ENCODE results near the gene ROR2. TPM values are rescaled to one million over a fixed set of nuclear protein-coding genes. Genes with fewer than 3 reads are reported as not detected.
A peak's percentile ranks its signal among the peaks of the same experiment; 100 is the strongest.

ROR2 gene
- total and polyA plus RNA-seq, 3 experiments from 2014 or later: 2.0 TPM; not detected in 2

- H3K27ac ChIP-seq (ENCODE audit: low read depth, low read length): no peak overlapping the region
- Mint-ChIP-seq H3K36me3 (peaks cover 0 to 13% (median 0%) of the 10 kb centered on the region in 3 donors), H3K27me3 (peaks cover 13 to 49% of the 10 kb centered on the region in 2 donors), H3K4me3 (peak overlapping the region in 4 of 7 donors; percentile 30 to 68 (median 62)), H3K27ac (peak overlapping the region in 1 of 8 donors; percentile 81), H3K4me1 (peaks cover 5 to 6% (median 6%) of the 10 kb centered on the region in 3 donors), H3K9me3 (peaks cover 0 to 13% (median 10%) of the 10 kb centered on the region in 5 donors)
- H3K27me3 ChIP-seq (ENCODE audit: insufficient read depth, low read length, poor library complexity, severe bottlenecking): peaks cover 4% of the 10 kb centered on the region
- ChIA-PET POLR2A (interaction anchor here (0.7 kb wide), 1 partner anchor 614 kb away, joined by 6 read pairs; no protein-coding TSS in a partner anchor), CTCF (no interaction called here)
- peak in 1 of 5 donors; percentile 17 for DNase-seq
- no peaks in the 10 kb centered on the region for H3K9me3 ChIP-seq (ENCODE audit: low read length)
- no peak overlapping the region for H3K4me3 ChIP-seq (ENCODE audit: low read length)
- no peaks in the 10 kb centered on the region for H3K36me3 ChIP-seq (ENCODE audit: insufficient read depth, low read length)
- H3K4me1 ChIP-seq (ENCODE audit: insufficient read depth, low read length): no peaks in the 10 kb centered on the region
These were observed 235.8 kb downstream of the ROR2 start for GRCh38 chr9:91714020-91714806.

- H3K4me3 ChIP-seq (ENCODE audit: low read length): no peak overlapping the region
- Mint-ChIP-seq H3K4me1 (peaks cover 5 to 6% (median 6%) of the 10 kb centered on the region in 3 donors), H3K9me3 (peaks cover 0 to 13% (median 10%) of the 10 kb centered on the region in 5 donors), H3K4me3 (peak overlapping the region in 1 of 7 donors; percentile 26), H3K36me3 (peaks cover 0 to 13% (median 0%) of the 10 kb centered on the region in 3 donors), H3K27ac (peak overlapping the region in 2 of 8 donors; percentile 35 to 75), H3K27me3 (peaks cover 13 to 39% of the 10 kb centered on the region in 2 donors)
- no peaks in the 10 kb centered on the region for H3K4me1 ChIP-seq (ENCODE audit: insufficient read depth, low read length)
- H3K9me3 ChIP-seq (ENCODE audit: low read length): no peaks in the 10 kb centered on the region
- CTCF ChIA-PET: no interaction called here
- no peaks in the 10 kb centered on the region for H3K36me3 ChIP-seq (ENCODE audit: insufficient read depth, low read length)
- no peak overlapping the region for H3K27ac ChIP-seq (ENCODE audit: low read depth, low read length)
- peaks cover 4% of the 10 kb centered on the region for H3K27me3 ChIP-seq (ENCODE audit: insufficient read depth, low read length, poor library complexity, severe bottlenecking)
- POLR2A ChIA-PET: no interaction called here
- no peak for DNase-seq
These were observed 237.2 kb downstream of the ROR2 start for GRCh38 chr9:91712811-91713210.

DNA sequence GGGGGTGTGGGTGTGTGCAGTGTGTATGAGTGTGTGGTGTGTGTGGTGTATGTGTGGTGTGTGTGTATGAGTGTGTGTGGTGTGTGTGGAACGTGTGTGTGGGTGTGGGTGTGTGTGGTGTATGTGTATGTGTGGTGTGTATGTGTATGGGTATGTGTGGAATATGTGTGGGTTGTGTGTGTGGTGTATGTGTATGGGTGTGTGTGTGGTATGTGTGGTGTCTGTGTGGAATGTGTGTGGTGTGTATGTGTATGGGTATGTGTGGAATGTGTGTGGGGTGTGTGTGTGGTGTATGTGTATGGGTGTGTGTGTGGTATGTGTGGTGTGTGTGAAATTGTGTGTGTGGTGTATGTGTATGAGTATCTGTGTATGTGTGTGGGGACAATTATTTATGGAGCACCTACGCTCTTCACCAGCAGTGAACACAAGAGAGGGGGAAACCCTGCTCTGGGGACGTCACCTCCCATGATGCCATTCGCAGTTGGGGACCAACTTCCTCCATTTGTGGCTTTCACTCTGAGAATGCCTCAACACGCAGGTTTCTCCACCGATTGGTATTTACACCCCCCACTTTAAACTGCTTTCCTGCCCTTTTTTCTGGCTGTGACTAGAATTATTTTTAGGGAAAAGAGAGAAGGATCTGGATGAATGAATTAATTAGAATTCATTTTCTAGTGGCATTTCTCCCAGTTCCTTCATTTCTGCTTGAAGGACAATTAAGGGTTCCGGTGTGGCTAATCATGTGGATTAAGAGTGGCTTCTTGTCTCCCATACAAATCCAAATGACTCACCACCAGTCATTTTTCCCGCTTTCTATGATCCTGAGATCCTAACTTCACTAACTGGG lies 238.1 kb downstream of the ROR2 start:
- Mint-ChIP-seq H3K9me3 (peaks cover 0 to 11% (median 8%) of the 10 kb centered on the region in 5 donors), H3K27ac (no peak overlapping the region), H3K4me3 (no peak overlapping the region), H3K4me1 (peaks cover 5 to 6% (median 6%) of the 10 kb centered on the region in 3 donors), H3K27me3 (peaks cover 5 to 30% of the 10 kb centered on the region in 2 donors), H3K36me3 (peaks cover 0 to 10% (median 0%) of the 10 kb centered on the region in 3 donors)
- Histone ChIP-seq H3K27me3 (ENCODE audit: insufficient read depth, low read length, poor library complexity, severe bottlenecking) (peaks cover 4% of the 10 kb centered on the region), H3K27ac (ENCODE audit: low read depth, low read length) (no peak overlapping the region), H3K9me3 (ENCODE audit: low read length) (no peaks in the 10 kb centered on the region), H3K4me3 (ENCODE audit: low read length) (no peak overlapping the region), H3K36me3 (ENCODE audit: insufficient read depth, low read length) (no peaks in the 10 kb centered on the region), H3K4me1 (ENCODE audit: insufficient read depth, low read length) (no peaks in the 10 kb centered on the region)
- DNase-seq: peak; percentile 32 to 71 (median 48)
- ChIA-PET POLR2A (no interaction called here), CTCF (no interaction called here)

- peaks cover 6% of the 10 kb centered on the region for H3K9me3 ChIP-seq (ENCODE audit: low read length)
- Mint-ChIP-seq H3K4me3 (no peak overlapping the region), H3K27ac (no peak overlapping the region), H3K27me3 (peaks cover 5 to 20% of the 10 kb centered on the region in 2 donors), H3K4me1 (peaks cover 5 to 6% (median 6%) of the 10 kb centered on the region in 3 donors), H3K36me3 (peaks cover 0 to 6% (median 0%) of the 10 kb centered on the region in 3 donors), H3K9me3 (peaks cover 6 to 16% (median 13%) of the 10 kb centered on the region in 5 donors)
- no peaks in the 10 kb centered on the region for H3K4me1 ChIP-seq (ENCODE audit: insufficient read depth, low read length)
- H3K4me3 ChIP-seq (ENCODE audit: low read length): no peak overlapping the region
- no peak overlapping the region for H3K27ac ChIP-seq (ENCODE audit: low read depth, low read length)
- H3K36me3 ChIP-seq (ENCODE audit: insufficient read depth, low read length): no peaks in the 10 kb centered on the region
- DNase-seq: no peak
- ChIA-PET CTCF (no interaction called here), POLR2A (no interaction called here)
- peaks cover 4% of the 10 kb centered on the region for H3K27me3 ChIP-seq (ENCODE audit: insufficient read depth, low read length, poor library complexity, severe bottlenecking)
These were observed 239.9 kb downstream of the ROR2 start for GRCh38 chr9:91710158-91710557.

GRCh38 chr9:91705386-91705785 lies 244.6 kb downstream of the ROR2 start:
- no peaks in the 10 kb centered on the region for H3K4me1 Mint-ChIP-seq
- no peaks in the 10 kb centered on the region for H3K36me3 ChIP-seq (ENCODE audit: insufficient read depth, low read length)
- H3K4me3 ChIP-seq (ENCODE audit: low read length): no peak overlapping the region
- H3K4me3 Mint-ChIP-seq: no peak overlapping the region
- H3K9me3 ChIP-seq (ENCODE audit: low read length): peaks cover 6% of the 10 kb centered on the region
- peaks cover 19 to 24% (median 21%) of the 10 kb centered on the region in 5 donors for H3K9me3 Mint-ChIP-seq
- H3K36me3 Mint-ChIP-seq: peaks cover 0 to 6% (median 0%) of the 10 kb centered on the region in 3 donors
- H3K27ac ChIP-seq (ENCODE audit: low read depth, low read length): no peak overlapping the region
- H3K27me3 Mint-ChIP-seq: peaks cover 2 to 18% of the 10 kb centered on the region in 2 donors
- ChIA-PET POLR2A (no interaction called here), CTCF (no interaction called here)
- no peak overlapping the region for H3K27ac Mint-ChIP-seq
- no peak for DNase-seq
- no peaks in the 10 kb centered on the region for H3K27me3 ChIP-seq (ENCODE audit: insufficient read depth, low read length, poor library complexity, severe bottlenecking)
- no peaks in the 10 kb centered on the region for H3K4me1 ChIP-seq (ENCODE audit: insufficient read depth, low read length)

DNA sequence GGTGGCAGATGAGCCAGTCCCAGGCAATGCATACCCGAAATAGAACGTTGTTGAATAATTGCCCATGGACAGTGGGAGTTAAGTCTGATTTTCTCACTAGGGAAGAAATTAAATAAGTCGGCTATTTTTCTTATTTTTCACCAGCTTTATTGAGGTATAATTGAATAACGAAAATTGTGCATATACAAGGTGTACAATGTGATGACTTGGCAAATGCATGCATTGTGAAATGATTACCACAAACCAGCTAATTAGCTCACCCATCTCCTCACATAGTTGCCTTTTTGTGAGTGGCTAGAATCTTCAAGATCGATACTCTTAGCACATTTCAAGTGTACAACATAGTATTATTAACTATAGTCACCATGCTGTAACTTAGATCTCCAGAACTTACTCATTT lies 249.6 kb downstream of the ROR2 start:
- H3K36me3 Mint-ChIP-seq: peaks cover 0 to 4% (median 0%) of the 10 kb centered on the region in 3 donors
- no peak overlapping the region for H3K4me3 Mint-ChIP-seq
- no peak for DNase-seq
- H3K4me1 Mint-ChIP-seq: peaks cover 5 to 8% (median 5%) of the 10 kb centered on the region in 3 donors
- ChIA-PET CTCF (no interaction called here), POLR2A (no interaction called here)
- H3K27ac Mint-ChIP-seq: no peak overlapping the region
- H3K27ac ChIP-seq (ENCODE audit: low read depth, low read length): no peak overlapping the region
- no peaks in the 10 kb centered on the region for H3K4me1 ChIP-seq (ENCODE audit: insufficient read depth, low read length)
- no peaks in the 10 kb centered on the region for H3K27me3 ChIP-seq (ENCODE audit: insufficient read depth, low read length, poor library complexity, severe bottlenecking)
- H3K27me3 Mint-ChIP-seq: peaks cover 2 to 16% of the 10 kb centered on the region in 2 donors
- H3K36me3 ChIP-seq (ENCODE audit: insufficient read depth, low read length): no peaks in the 10 kb centered on the region
- H3K9me3 ChIP-seq (ENCODE audit: low read length): peaks cover 2% of the 10 kb centered on the region
- H3K9me3 Mint-ChIP-seq: peaks cover 8 to 17% (median 14%) of the 10 kb centered on the region in 5 donors
- no peak overlapping the region for H3K4me3 ChIP-seq (ENCODE audit: low read length)

- Mint-ChIP-seq H3K27me3 (peaks cover 0 to 6% of the 10 kb centered on the region in 2 donors), H3K36me3 (no peaks in the 10 kb centered on the region), H3K27ac (no peak overlapping the region), H3K9me3 (peaks cover 0 to 9% (median 3%) of the 10 kb centered on the region in 5 donors), H3K4me1 (peaks cover 5 to 23% (median 20%) of the 10 kb centered on the region in 3 donors), H3K4me3 (no peak overlapping the region)
- H3K9me3 ChIP-seq (ENCODE audit: low read length): no peaks in the 10 kb centered on the region
- no peaks in the 10 kb centered on the region for H3K27me3 ChIP-seq (ENCODE audit: insufficient read depth, low read length, poor library complexity, severe bottlenecking)
- ChIA-PET CTCF (no interaction called here), POLR2A (no interaction called here)
- DNase-seq: no peak
- H3K36me3 ChIP-seq (ENCODE audit: insufficient read depth, low read length): no peaks in the 10 kb centered on the region
- no peaks in the 10 kb centered on the region for H3K4me1 ChIP-seq (ENCODE audit: insufficient read depth, low read length)
- H3K27ac ChIP-seq (ENCODE audit: low read depth, low read length): no peak overlapping the region
- H3K4me3 ChIP-seq (ENCODE audit: low read length): no peak overlapping the region
These were observed 251.8 kb downstream of the ROR2 start for GRCh38 chr9:91698266-91698665.

GRCh38 chr9:91697201-91697600 lies 252.8 kb downstream of the ROR2 start:
- Mint-ChIP-seq H3K4me1 (peaks cover 5 to 26% (median 25%) of the 10 kb centered on the region in 3 donors), H3K36me3 (no peaks in the 10 kb centered on the region), H3K27me3 (peaks cover 0 to 2% of the 10 kb centered on the region in 2 donors), H3K27ac (no peak overlapping the region), H3K9me3 (no peaks in the 10 kb centered on the region), H3K4me3 (no peak overlapping the region)
- H3K27me3 ChIP-seq (ENCODE audit: insufficient read depth, low read length, poor library complexity, severe bottlenecking): no peaks in the 10 kb centered on the region
- no peaks in the 10 kb centered on the region for H3K36me3 ChIP-seq (ENCODE audit: insufficient read depth, low read length)
- CTCF ChIA-PET: interaction anchor here (1.2 kb wide), 1 partner anchor 30 kb away, joined by 3 read pairs; no protein-coding TSS in a partner anchor
- no peaks in the 10 kb centered on the region for H3K4me1 ChIP-seq (ENCODE audit: insufficient read depth, low read length)
- DNase-seq: no peak
- H3K27ac ChIP-seq (ENCODE audit: low read depth, low read length): no peak overlapping the region
- H3K4me3 ChIP-seq (ENCODE audit: low read length): no peak overlapping the region
- H3K9me3 ChIP-seq (ENCODE audit: low read length): no peaks in the 10 kb centered on the region
- POLR2A ChIA-PET: no interaction called here

All from CD8-positive, alpha-beta memory T cell (primary cell).